Measurements from ENCODE around the gene TMED9. TPM values are rescaled to one million over a fixed set of nuclear protein-coding genes. Genes with fewer than 3 reads are reported as not detected.

TMED9 gene
- total RNA-seq, 2 experiments from 2014 or later = 135 to 144 TPM

Other genes with a start within 250 kb of the TMED9 start
- gene LMAN2, start 240.5 kb upstream of the TMED9 start, total RNA-seq = 100 to 1,000 TPM in 1 of 2 experiments, 10 to 100 TPM in 1; 98.3 to 104 TPM
- 10 to 100 TPM; 43.9 to 47.2 TPM for gene RGS14, start 234.3 kb upstream of the TMED9 start, total RNA-seq
- under 1 TPM in 1 of 2 experiments, not detected in 1; 0.15 TPM for gene SLC34A1, start 207.8 kb upstream of the TMED9 start, total RNA-seq
- gene PFN3, start 191.5 kb upstream of the TMED9 start, total RNA-seq = not detected
- 1 to 10 TPM; 5.1 to 5.9 TPM for gene F12, start 182.6 kb upstream of the TMED9 start, total RNA-seq
- 100 to 1,000 TPM; 177 to 178 TPM for gene GRK6, start 165.5 kb upstream of the TMED9 start, total RNA-seq
- 10 to 100 TPM; 13.3 to 13.6 TPM for gene PRR7, start 145.4 kb upstream of the TMED9 start, total RNA-seq
- gene DBN1, start 118.6 kb upstream of the TMED9 start, total RNA-seq = 10 to 100 TPM; 12.1 to 15.9 TPM
- gene PDLIM7, start 94.6 kb upstream of the TMED9 start, total RNA-seq = 10 to 100 TPM; 50.2 to 56.6 TPM
- gene DOK3, start 82.4 kb upstream of the TMED9 start, total RNA-seq = 1 to 10 TPM in 1 of 2 experiments, under 1 TPM in 1; 0.52 to 1.3 TPM
- 100 to 1,000 TPM; 143 to 145 TPM for gene DDX41, start 75.2 kb upstream of the TMED9 start, total RNA-seq
- gene FAM193B, start 37.6 kb upstream of the TMED9 start, total RNA-seq = 10 to 100 TPM; 70.7 to 75.4 TPM
- 10 to 100 TPM; 15.4 to 16.2 TPM for gene B4GALT7, start 7.9 kb downstream of the TMED9 start, total RNA-seq
- 10 to 100 TPM; 27.6 to 33.7 TPM for gene FAM153A, start 190.7 kb downstream of the TMED9 start, total RNA-seq

Measured in activated CD4-positive, alpha-beta memory T cell treated with anti-CD3 and anti-CD28 coated beads for 36 hours (primary cell).